Endodermal cell (in vitro differentiated cells): ENCODE results near the gene NDUFA6. TPM values are rescaled to one million over a fixed set of nuclear protein-coding genes. Genes with fewer than 3 reads are reported as not detected.
"Not testable (repeated sequence)": the region's sequence is repeated elsewhere in the genome, so short reads cannot be mapped to it uniquely, and the experiment has no call there.

Experiments used
- DNase-seq: peaks from one replicate; pipeline ENCODE4 v3.0.0-alpha.2; 2017
- H3K27ac ChIP-seq: 2 replicates; pipeline ENCODE4 v1.5.1; 2013; ENCODE audit warnings: mild to moderate bottlenecking, low read depth, low read length, moderate library complexity
- H3K27me3 ChIP-seq: 2 replicates; pipeline ENCODE4 v1.6.1; 2013; ENCODE audit warnings: mild to moderate bottlenecking, low read length, moderate library complexity; ENCODE audit not compliant: insufficient read depth, control insufficient read depth, poor library complexity, severe bottlenecking
- H3K36me3 ChIP-seq: 2 replicates; pipeline ENCODE4 v1.7.0; 2013; ENCODE audit warnings: mild to moderate bottlenecking, low read length, moderate library complexity; ENCODE audit not compliant: control insufficient read depth, insufficient read depth
- H3K4me1 ChIP-seq: one replicate; pipeline ENCODE4 v1.7.0; 2013; ENCODE audit warnings: low read length; ENCODE audit not compliant: control insufficient read depth, insufficient read depth
- H3K4me3 ChIP-seq: 2 replicates; pipeline ENCODE4 v1.5.1; 2013; ENCODE audit warnings: mild to moderate bottlenecking, low read length, moderate library complexity
- H3K9ac ChIP-seq: 2 replicates; pipeline ENCODE4 v1.6.1; 2013; ENCODE audit warnings: mild to moderate bottlenecking, low read length, moderate library complexity; ENCODE audit not compliant: poor library complexity, severe bottlenecking; ENCODE audit errors: extremely low read depth
- H3K9me3 ChIP-seq: 2 replicates; pipeline ENCODE4 v1.6.1; 2013; ENCODE audit warnings: mild to moderate bottlenecking, low read length, moderate library complexity; ENCODE audit not compliant: control insufficient read depth
- H3K27ac Mint-ChIP-seq: 2 replicates; pipeline ENCODE4 v1.8.0; 2020; ENCODE audit warnings: mixed read lengths
- H3K27me3 Mint-ChIP-seq: 2 replicates; pipeline ENCODE4 v1.8.0; 2021; ENCODE audit warnings: mild to moderate bottlenecking, mixed read lengths; ENCODE audit not compliant: insufficient read depth
- H3K36me3 Mint-ChIP-seq: 2 replicates; pipeline ENCODE4 v1.8.0; 2020; ENCODE audit warnings: low read depth, mixed read lengths
- H3K4me1 Mint-ChIP-seq: 2 replicates; pipeline ENCODE4 v1.8.0; 2020; ENCODE audit warnings: mixed read lengths
- H3K4me3 Mint-ChIP-seq: 2 replicates; pipeline ENCODE4 v1.8.0; 2020; ENCODE audit warnings: mild to moderate bottlenecking, moderate library complexity, mixed read lengths
- H3K9me3 Mint-ChIP-seq: 2 replicates; pipeline ENCODE4 v1.8.0; 2020; ENCODE audit warnings: mild to moderate bottlenecking, mixed read lengths
- WGBS, 2 experiments: methylation state at CpG; one replicate each; pipeline versions ENCODE4 v1.1.5 to v1.1.7; 2013; ENCODE audit warnings: missing lambda C conversion rate in 2 of 2, mixed read lengths in 1 of 2; ENCODE audit not compliant: insufficient coverage in 1 of 2, insufficient read length in 1 of 2; 5-methylcytosine and 5-hydroxymethylcytosine counted together
- total RNA-seq, 2 donors: library from RNA; stranded (reverse); fragmentation: NEBNext Ultra II Directional in 1 of 2; extraction: Animal tissue kit (Norgen Biotek cat#: 25700) in 1 of 2; gene quantifications; 2 replicates in 1 of 2; 3 replicates in 1 of 2; pipeline ENCODE4 v1.2.1, GENCODE V29; 2021
- TF ChIP-seq, protein P1 (sequence below): fragments of 200-600 bp; sonication (generic); conservative IDR thresholded peaks from 2 replicates; pipeline ENCODE4 v1.5.0; 2021; ENCODE audit warnings: antibody characterized with exemption, mild to moderate bottlenecking

NDUFA6 gene
- total RNA-seq, 2 donors from 2014 or later: 83.4 to 103 TPM

- Histone ChIP-seq H3K4me1 (no peaks in the 10 kb centered on the region), H3K36me3 (no peaks in the 10 kb centered on the region), H3K9ac (no peak overlapping the region), H3K9me3 (no peaks in the 10 kb centered on the region), H3K27me3 (no peaks in the 10 kb centered on the region), H3K27ac (no peak overlapping the region), H3K4me3 (no peak overlapping the region)
- 82 to 83% methylated on average over 7 to 8 of the region's 8 CpGs for WGBS, 2 experiments
- Mint-ChIP-seq H3K9me3 (no peaks in the 10 kb centered on the region), H3K27ac (no peak overlapping the region), H3K27me3 (peaks cover 9% of the 10 kb centered on the region), H3K4me3 (peak overlapping the region; percentile 48), H3K4me1 (peaks cover 8% of the 10 kb centered on the region), H3K36me3 (peaks cover 8% of the 10 kb centered on the region)
- TF ChIP-seq, protein P1, sequence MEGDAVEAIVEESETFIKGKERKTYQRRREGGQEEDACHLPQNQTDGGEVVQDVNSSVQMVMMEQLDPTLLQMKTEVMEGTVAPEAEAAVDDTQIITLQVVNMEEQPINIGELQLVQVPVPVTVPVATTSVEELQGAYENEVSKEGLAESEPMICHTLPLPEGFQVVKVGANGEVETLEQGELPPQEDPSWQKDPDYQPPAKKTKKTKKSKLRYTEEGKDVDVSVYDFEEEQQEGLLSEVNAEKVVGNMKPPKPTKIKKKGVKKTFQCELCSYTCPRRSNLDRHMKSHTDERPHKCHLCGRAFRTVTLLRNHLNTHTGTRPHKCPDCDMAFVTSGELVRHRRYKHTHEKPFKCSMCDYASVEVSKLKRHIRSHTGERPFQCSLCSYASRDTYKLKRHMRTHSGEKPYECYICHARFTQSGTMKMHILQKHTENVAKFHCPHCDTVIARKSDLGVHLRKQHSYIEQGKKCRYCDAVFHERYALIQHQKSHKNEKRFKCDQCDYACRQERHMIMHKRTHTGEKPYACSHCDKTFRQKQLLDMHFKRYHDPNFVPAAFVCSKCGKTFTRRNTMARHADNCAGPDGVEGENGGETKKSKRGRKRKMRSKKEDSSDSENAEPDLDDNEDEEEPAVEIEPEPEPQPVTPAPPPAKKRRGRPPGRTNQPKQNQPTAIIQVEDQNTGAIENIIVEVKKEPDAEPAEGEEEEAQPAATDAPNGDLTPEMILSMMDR: peak; percentile 49
- DNase-seq: no peak
Observed at GRCh38 chr22:42072606-42073330, 17.8 kb downstream of the NDUFA6 start.

DNA sequence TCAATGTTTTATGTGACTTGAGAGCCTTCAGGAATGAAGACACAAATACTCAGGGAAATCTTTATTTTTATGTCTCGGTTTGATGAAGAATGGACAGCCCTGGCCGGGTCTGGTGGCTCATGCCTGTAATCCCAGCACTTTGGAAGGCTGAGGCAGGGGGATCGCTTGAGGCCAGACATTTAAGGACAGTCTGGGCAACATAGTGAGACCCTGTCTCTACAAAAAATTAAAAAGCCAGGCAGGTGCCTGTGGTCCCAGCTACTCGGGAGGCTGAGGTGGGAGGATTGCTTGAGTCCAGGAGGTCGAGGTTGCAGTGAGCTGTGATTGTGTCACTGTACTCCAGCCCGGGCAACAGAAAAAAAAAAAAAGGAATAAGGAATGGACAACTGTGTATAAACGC lies 19.1 kb downstream of the NDUFA6 start:
- H3K4me1 ChIP-seq, H3K27me3 ChIP-seq, H3K36me3 ChIP-seq, H3K27me3 Mint-ChIP-seq, H3K27ac Mint-ChIP-seq, H3K9me3 ChIP-seq, H3K4me1 Mint-ChIP-seq, H3K9me3 Mint-ChIP-seq, H3K27ac ChIP-seq, DNase-seq, H3K4me3 ChIP-seq, H3K9ac ChIP-seq: not testable (repeated sequence)
- 86 to 97% methylated on average over 5 to 7 of the region's 7 CpGs for WGBS, 2 experiments
- peaks cover 18% of the 10 kb centered on the region for H3K36me3 Mint-ChIP-seq
- peak overlapping the region; percentile 67 for H3K4me3 Mint-ChIP-seq

- Mint-ChIP-seq H3K27ac (peak within 1 kb of the TSS; percentile 78), H3K36me3 (peaks cover 21% of the 10 kb centered on the region), H3K27me3 (peaks cover 9% of the 10 kb centered on the region), H3K4me3 (peak within 1 kb of the TSS; percentile 67), H3K4me1 (peaks cover 8% of the 10 kb centered on the region), H3K9me3 (no peaks in the 10 kb centered on the region)
- Histone ChIP-seq H3K27ac (no peak within 1 kb of the TSS), H3K9ac (peak within 1 kb of the TSS; percentile 33), H3K4me3 (peak within 1 kb of the TSS; percentile 87), H3K27me3 (no peaks in the 10 kb centered on the region), H3K9me3 (no peaks in the 10 kb centered on the region), H3K36me3 (peaks cover 8% of the 10 kb centered on the region), H3K4me1 (no peaks in the 10 kb centered on the region)
- peak; percentile 97 for DNase-seq
- 7 to 17% methylated on average over 13 to 56 of the region's 56 CpGs for WGBS, 2 experiments
- TF ChIP-seq, protein P1: no peak
Observed at GRCh38 chr22:42070517-42071422, 19.8 kb downstream of the NDUFA6 start, which contains the start of gene NAGA. Gene NAGA (minus strand): TSS chr22:42070812. CDS start chr22:42070297, 515 bp downstream.
